Peyer's patch (tissue), 4 donors: ENCODE measurements around the gene CAB39L. TPM values are rescaled to one million over a fixed set of nuclear protein-coding genes. Genes with fewer than 3 reads are reported as not detected.

Experiments
- DNase-seq, 3 donors: peaks; one replicate each; pipeline ENCODE4 v3.0.0-alpha.2; 2017 to 2019
- H3K27ac ChIP-seq, 4 donors: fragments of 200-600 bp; sonication (generic); one replicate each; pipeline ENCODE4 v1.5.1; 2016 to 2019
- H3K27me3 ChIP-seq, 2 donors: fragments of 200-600 bp; sonication (generic); one replicate each; pipeline ENCODE4 v1.5.1; 2019
- H3K36me3 ChIP-seq, 3 donors: fragments of 200-600 bp; sonication (generic); one replicate each; pipeline ENCODE4 v1.5.1; 2016 to 2019
- H3K4me1 ChIP-seq, 4 donors: fragments of 200-600 bp; sonication (generic); one replicate each; pipeline ENCODE4 v1.5.1; 2016 to 2019
- H3K4me3 ChIP-seq, 4 donors: fragments of 200-600 bp; sonication (generic); 1 replicate in 3 of 4; 2 replicates in 1 of 4; pipeline ENCODE4 v1.5.1; 2016 to 2019; ENCODE audit warnings: mild to moderate bottlenecking in 1 of 4
- H3K9me3 ChIP-seq, 4 donors: fragments of 200-600 bp; sonication (generic); one replicate each; pipeline ENCODE4 v1.5.1; 2016 to 2019; ENCODE audit warnings: mild to moderate bottlenecking in 1 of 4
- POLR2A ChIP-seq, 2 donors: fragments of 450-650 bp; IDR thresholded peaks; one replicate each; pipeline ENCODE4 v1.5.1; 2017; ENCODE audit warnings: antibody characterized with exemption in 2 of 2, mild to moderate bottlenecking in 2 of 2, moderate library complexity in 2 of 2
- total RNA-seq, 4 donors: library from RNA; depleted of rRNA; stranded (reverse); fragments of >200 nt; gene quantifications; one replicate each; pipeline ENCODE4 v1.1.0, GENCODE V29; 2016
- TF ChIP-seq, protein P1 (sequence below), 6 experiments: fragments of 450-650 bp in 4 of 6; fragments of 200-600 bp in 2 of 6; sonication (generic) in 1 of 6; IDR thresholded peaks; one replicate each; pipeline ENCODE4 v1.5.1; 2017 to 2019; ENCODE audit warnings: antibody characterized with exemption in 6 of 6, mild to moderate bottlenecking in 3 of 6, moderate library complexity in 1 of 6

The CAB39L gene
- total RNA-seq, 4 donors from 2014 or later: 8.3 to 28.9 (median 11.6) TPM

DNA sequence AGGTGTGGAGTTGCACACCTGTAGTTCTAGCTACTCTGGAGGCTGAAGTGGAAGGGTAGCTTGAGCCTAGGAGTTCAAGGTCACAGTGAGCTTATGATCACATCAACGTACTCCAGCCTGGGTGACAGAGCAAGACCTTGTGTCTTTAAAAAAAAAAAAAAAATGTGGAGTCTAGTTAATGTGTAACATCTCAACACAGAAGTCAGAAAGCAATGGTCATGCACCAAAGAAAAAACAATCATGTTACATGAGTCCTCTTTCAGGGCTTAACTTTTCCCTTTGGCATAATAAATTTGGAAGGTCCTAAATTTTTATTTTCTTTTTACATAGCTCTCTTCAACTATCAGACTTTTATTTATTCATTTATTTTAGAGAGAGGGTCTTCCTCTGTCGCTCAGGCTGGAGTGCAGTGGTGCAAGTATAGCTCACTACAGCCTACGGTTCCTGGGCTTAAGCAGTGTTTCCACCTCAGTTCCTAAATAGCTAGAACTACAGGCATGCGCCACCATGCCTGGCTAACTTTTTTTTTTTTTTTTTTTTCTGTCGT lies 22.5 kb upstream of the CAB39L start:
- H3K9me3 ChIP-seq: peaks cover 0 to 6% (median 0%) of the 10 kb centered on the region in 4 donors
- H3K4me1 ChIP-seq: no peaks in the 10 kb centered on the region
- no peak overlapping the region for H3K4me3 ChIP-seq
- TF ChIP-seq POLR2A (IDR thresholded peaks at IDR 0.05): no peak
- TF ChIP-seq, protein P1, sequence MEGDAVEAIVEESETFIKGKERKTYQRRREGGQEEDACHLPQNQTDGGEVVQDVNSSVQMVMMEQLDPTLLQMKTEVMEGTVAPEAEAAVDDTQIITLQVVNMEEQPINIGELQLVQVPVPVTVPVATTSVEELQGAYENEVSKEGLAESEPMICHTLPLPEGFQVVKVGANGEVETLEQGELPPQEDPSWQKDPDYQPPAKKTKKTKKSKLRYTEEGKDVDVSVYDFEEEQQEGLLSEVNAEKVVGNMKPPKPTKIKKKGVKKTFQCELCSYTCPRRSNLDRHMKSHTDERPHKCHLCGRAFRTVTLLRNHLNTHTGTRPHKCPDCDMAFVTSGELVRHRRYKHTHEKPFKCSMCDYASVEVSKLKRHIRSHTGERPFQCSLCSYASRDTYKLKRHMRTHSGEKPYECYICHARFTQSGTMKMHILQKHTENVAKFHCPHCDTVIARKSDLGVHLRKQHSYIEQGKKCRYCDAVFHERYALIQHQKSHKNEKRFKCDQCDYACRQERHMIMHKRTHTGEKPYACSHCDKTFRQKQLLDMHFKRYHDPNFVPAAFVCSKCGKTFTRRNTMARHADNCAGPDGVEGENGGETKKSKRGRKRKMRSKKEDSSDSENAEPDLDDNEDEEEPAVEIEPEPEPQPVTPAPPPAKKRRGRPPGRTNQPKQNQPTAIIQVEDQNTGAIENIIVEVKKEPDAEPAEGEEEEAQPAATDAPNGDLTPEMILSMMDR (IDR thresholded peaks at IDR 0.05): no peak
- no peak for DNase-seq
- no peak overlapping the region for H3K27ac ChIP-seq
- H3K36me3 ChIP-seq: peaks cover 0 to 37% (median 0%) of the 10 kb centered on the region in 3 donors
- no peaks in the 10 kb centered on the region for H3K27me3 ChIP-seq

DNA sequence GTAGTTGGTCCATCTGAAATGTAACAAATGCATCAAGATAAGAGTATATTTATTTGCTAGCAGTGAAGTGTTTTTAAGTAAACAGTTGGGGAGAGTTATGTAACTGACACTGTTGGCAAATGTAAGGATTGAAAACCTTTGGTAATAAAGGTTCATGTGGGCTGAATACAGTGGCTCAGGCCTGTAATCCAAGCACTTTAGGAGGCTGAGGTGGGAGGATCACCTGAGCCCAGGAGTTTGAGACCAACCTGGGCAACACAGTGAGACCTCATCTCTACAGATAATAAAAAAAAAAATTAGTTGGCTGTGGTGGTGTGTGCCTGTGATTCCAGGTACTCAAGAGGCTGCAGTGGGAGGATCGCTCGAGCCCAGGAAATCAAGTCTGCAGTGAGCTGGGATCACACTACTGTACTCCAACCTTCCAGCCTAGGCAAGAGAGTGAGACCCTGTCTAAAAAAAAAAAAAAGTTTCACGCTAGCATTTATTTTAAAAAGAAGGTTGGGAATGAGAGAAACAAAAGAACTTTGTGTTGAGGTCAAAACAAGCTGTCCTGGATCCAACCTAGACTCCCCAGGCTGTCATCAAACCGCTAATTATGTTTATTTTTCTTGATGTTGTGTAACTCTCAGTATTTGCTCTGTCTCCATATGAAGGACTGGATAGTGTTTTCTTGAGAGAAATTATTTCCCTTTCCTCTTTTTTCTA lies 20.9 kb upstream of the CAB39L start:
- Histone ChIP-seq H3K36me3 (peaks cover 0 to 46% (median 0%) of the 10 kb centered on the region in 3 donors), H3K27me3 (no peaks in the 10 kb centered on the region), H3K9me3 (peaks cover 0 to 6% (median 0%) of the 10 kb centered on the region in 4 donors), H3K4me1 (no peaks in the 10 kb centered on the region), H3K27ac (no peak overlapping the region), H3K4me3 (no peak overlapping the region)
- no peak for DNase-seq
- TF ChIP-seq POLR2A (IDR thresholded peaks at IDR 0.05): no peak
- TF ChIP-seq, protein P1 (IDR thresholded peaks at IDR 0.05): no peak

- no peak for TF ChIP-seq POLR2A (IDR thresholded peaks at IDR 0.05)
- TF ChIP-seq, protein P1 (IDR thresholded peaks at IDR 0.05): no peak
- no peak overlapping the region for H3K4me3 ChIP-seq
- H3K27me3 ChIP-seq: no peaks in the 10 kb centered on the region
- H3K4me1 ChIP-seq: no peaks in the 10 kb centered on the region
- no peak overlapping the region for H3K27ac ChIP-seq
- peaks cover 0 to 46% (median 0%) of the 10 kb centered on the region in 3 donors for H3K36me3 ChIP-seq
- peaks cover 0 to 6% (median 0%) of the 10 kb centered on the region in 4 donors for H3K9me3 ChIP-seq
- no peak for DNase-seq
Measured at GRCh38 chr13:49464085-49464484, 20.2 kb upstream of the CAB39L start.

DNA sequence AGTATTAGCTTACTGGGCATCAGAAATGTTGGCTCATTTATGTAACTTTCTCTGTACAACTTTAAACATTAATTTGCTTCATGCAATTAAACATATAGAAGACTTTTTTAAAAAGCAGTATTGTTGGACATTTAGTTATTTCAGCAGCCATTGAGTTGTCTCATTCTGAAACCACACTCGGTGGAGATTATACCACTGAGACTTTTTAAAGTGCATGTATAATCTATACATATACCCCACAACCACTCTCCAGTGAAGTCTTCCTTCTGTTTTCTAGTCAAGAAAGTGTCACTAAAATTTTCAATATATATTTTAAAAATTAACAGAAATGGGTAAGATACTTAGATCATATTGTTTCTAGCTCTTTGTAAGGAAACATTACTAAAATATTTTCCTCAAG lies 15.7 kb upstream of the CAB39L start:
- TF ChIP-seq, protein P1 (IDR thresholded peaks at IDR 0.05): no peak
- TF ChIP-seq POLR2A (IDR thresholded peaks at IDR 0.05): no peak
- no peak for DNase-seq
- peaks cover 0 to 1% (median 0%) of the 10 kb centered on the region in 4 donors for H3K4me1 ChIP-seq
- H3K36me3 ChIP-seq: peaks cover 0 to 41% (median 0%) of the 10 kb centered on the region in 3 donors
- no peak overlapping the region for H3K4me3 ChIP-seq
- H3K27me3 ChIP-seq: no peaks in the 10 kb centered on the region
- H3K9me3 ChIP-seq: peaks cover 0 to 6% (median 0%) of the 10 kb centered on the region in 4 donors
- H3K27ac ChIP-seq: no peak overlapping the region

DNA sequence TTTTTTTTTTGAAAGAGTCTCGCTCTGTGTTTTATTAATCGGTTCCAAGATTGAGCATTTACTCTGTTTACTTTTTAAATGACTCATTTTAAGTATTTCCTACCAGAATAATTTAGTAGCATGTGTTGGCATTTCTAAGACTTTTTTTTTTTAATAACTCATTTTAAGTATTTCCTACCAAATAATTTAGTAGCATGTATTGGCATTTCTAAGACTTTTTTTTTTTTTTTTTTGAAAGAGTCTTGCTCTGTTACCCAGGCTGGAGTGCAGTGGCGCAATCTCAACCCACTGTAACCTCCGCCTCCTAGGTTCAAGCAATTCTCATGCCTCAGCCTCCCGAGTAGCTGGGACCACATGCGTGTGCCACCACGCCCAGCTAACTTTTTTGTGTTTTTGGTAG lies 13.4 kb upstream of the CAB39L start:
- no peak for TF ChIP-seq POLR2A (IDR thresholded peaks at IDR 0.05)
- TF ChIP-seq, protein P1 (IDR thresholded peaks at IDR 0.05): no peak
- no peak overlapping the region for H3K27ac ChIP-seq
- peaks cover 0 to 5% (median 0%) of the 10 kb centered on the region in 4 donors for H3K4me1 ChIP-seq
- no peak overlapping the region for H3K4me3 ChIP-seq
- DNase-seq: no peak
- H3K27me3 ChIP-seq: no peaks in the 10 kb centered on the region
- peaks cover 0 to 21% (median 0%) of the 10 kb centered on the region in 3 donors for H3K36me3 ChIP-seq
- H3K9me3 ChIP-seq: no peaks in the 10 kb centered on the region
